Sigmoid colon (tissue), 7 donors: ENCODE data around the gene NPTX1. TPM values are rescaled to one million over a fixed set of nuclear protein-coding genes. Genes with fewer than 3 reads are reported as not detected.

Experiments
- DNase-seq: peaks from one replicate; pipeline ENCODE4 v3.0.0-alpha.2; 2019
- H3K27ac ChIP-seq, 4 donors: fragments of 200-600 bp; sonication (generic); one replicate each; pipeline ENCODE4 v1.5.1; 2016 to 2019; ENCODE audit warnings: mild to moderate bottlenecking in 1 of 4
- H3K27me3 ChIP-seq, 3 donors: fragments of 200-600 bp; sonication (generic); one replicate each; pipeline ENCODE4 v1.5.1; 2019; ENCODE audit warnings: mild to moderate bottlenecking in 1 of 3
- H3K36me3 ChIP-seq, 4 donors: fragments of 200-600 bp; sonication (generic); one replicate each; pipeline ENCODE4 v1.5.1; 2016 to 2019
- H3K4me1 ChIP-seq, 4 donors: fragments of 200-600 bp; sonication (generic); one replicate each; pipeline ENCODE4 v1.5.1; 2017 to 2019
- H3K4me3 ChIP-seq, 4 donors: fragments of 200-600 bp; sonication (generic); one replicate each; pipeline ENCODE4 v1.5.1; 2017 to 2019; ENCODE audit warnings: mild to moderate bottlenecking in 2 of 4, moderate library complexity in 1 of 4
- H3K9me3 ChIP-seq, 4 donors: fragments of 200-600 bp in 3 of 4; sonication (generic) in 3 of 4; one replicate each; pipeline versions ENCODE4 v1.5.1 to v1.6.1; 2013 to 2019
- EP300 ChIP-seq, 4 donors: sonication (generic); formaldehyde crosslinking; IDR thresholded peaks; one replicate each; pipeline ENCODE4 v1.6.1; 2017; ENCODE audit warnings: antibody characterized with exemption in 4 of 4
- POLR2A ChIP-seq, 2 donors: fragments of 450-650 bp; IDR thresholded peaks; one replicate each; pipeline ENCODE4 v1.6.1; 2016; ENCODE audit warnings: antibody characterized with exemption in 2 of 2, mild to moderate bottlenecking in 2 of 2, moderate library complexity in 2 of 2
- POLR2AphosphoS5 ChIP-seq, 4 donors: sonication (generic); formaldehyde crosslinking; IDR thresholded peaks; one replicate each; pipeline ENCODE4 v1.6.1; 2017; ENCODE audit warnings: antibody characterized with exemption in 4 of 4
- WGBS, 2 donors: extraction: QIAGEN DNeasy Blood & Tissue Kit; methylation state at CpG; one replicate each; pipeline ENCODE4 v1.1.7; 2013; 5-methylcytosine and 5-hydroxymethylcytosine counted together
- intact Hi-C: fragments of 100-400 bp; cut with DNase I; formaldehyde crosslinking; loops from one replicate; pipeline ENCODE4 v1.15.1; 2023
- polyA plus RNA-seq, 3 donors: library from polyadenylated mRNA; stranded (reverse); fragments of 200-250 nt; gene quantifications; one replicate each; pipeline ENCODE4 v1.2.3, GENCODE V29; 2013
- total RNA-seq, 4 donors: library from RNA; depleted of rRNA; stranded (reverse); fragments of >200 nt; gene quantifications; one replicate each; pipeline ENCODE4 v1.1.0, GENCODE V29; 2016
- TF ChIP-seq, protein P1 (sequence below), 4 experiments: fragments of 450-650 bp in 3 of 4; fragments of 200-600 bp in 1 of 4; IDR thresholded peaks; one replicate each; pipeline ENCODE4 v1.5.1; 2016 to 2019; ENCODE audit warnings: antibody characterized with exemption in 4 of 4, mild to moderate bottlenecking in 3 of 4, moderate library complexity in 2 of 4
- donor health status: healthy with polysubstance abuse.
- donor health status: Bipolar disorder and iron deficiency.
- donor health status: healthy.

Gene NPTX1
- total and polyA plus RNA-seq, 7 donors: 0.60 to 67.3 (median 36.9) TPM

GRCh38 chr17:80468242-80468641 is 8.2 kb downstream of the NPTX1 start:
- 13 to 21% methylated on average over 16 of the region's 16 CpGs for WGBS, 2 donors
- intact Hi-C loops: no loop called here
- TF ChIP-seq POLR2AphosphoS5 (IDR thresholded peaks at IDR 0.05) (no peak), POLR2A (IDR thresholded peaks at IDR 0.05) (no peak), EP300 (IDR thresholded peaks at IDR 0.05) (no peak)
- TF ChIP-seq, protein P1, sequence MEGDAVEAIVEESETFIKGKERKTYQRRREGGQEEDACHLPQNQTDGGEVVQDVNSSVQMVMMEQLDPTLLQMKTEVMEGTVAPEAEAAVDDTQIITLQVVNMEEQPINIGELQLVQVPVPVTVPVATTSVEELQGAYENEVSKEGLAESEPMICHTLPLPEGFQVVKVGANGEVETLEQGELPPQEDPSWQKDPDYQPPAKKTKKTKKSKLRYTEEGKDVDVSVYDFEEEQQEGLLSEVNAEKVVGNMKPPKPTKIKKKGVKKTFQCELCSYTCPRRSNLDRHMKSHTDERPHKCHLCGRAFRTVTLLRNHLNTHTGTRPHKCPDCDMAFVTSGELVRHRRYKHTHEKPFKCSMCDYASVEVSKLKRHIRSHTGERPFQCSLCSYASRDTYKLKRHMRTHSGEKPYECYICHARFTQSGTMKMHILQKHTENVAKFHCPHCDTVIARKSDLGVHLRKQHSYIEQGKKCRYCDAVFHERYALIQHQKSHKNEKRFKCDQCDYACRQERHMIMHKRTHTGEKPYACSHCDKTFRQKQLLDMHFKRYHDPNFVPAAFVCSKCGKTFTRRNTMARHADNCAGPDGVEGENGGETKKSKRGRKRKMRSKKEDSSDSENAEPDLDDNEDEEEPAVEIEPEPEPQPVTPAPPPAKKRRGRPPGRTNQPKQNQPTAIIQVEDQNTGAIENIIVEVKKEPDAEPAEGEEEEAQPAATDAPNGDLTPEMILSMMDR (IDR thresholded peaks at IDR 0.05): no peak
- no peaks in the 10 kb centered on the region for H3K27me3 ChIP-seq
- H3K36me3 ChIP-seq: peaks cover 0 to 55% (median 0%) of the 10 kb centered on the region in 4 donors
- H3K27ac ChIP-seq: no peak overlapping the region
- peaks cover 0 to 3% (median 0%) of the 10 kb centered on the region in 4 donors for H3K4me1 ChIP-seq
- no peaks in the 10 kb centered on the region for H3K9me3 ChIP-seq
- DNase-seq: no peak
- H3K4me3 ChIP-seq: no peak overlapping the region

DNA sequence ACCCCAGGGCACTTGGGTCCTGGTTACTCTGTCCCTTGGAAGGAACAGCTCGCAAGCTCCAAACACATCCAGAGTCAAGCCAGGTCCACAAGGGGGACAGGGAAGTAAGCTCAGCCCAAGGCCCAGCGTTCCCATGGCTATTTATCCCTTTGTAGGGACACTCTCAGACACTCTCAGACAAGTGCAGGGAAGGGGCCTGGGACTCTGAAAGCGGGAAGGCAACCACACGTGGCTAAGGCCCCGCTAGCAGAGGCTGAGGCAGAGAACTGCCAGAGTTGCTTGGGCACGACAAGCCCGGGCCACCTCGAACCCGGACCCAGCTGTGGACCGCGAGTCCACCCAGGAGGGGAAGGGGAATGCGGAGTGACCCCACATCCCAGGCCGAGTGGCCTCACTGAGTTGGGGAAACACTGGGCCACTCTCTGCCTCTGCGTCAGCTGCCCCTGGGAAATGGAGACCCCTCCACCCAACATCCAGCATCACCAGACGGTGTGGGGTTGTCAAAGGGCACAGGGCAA is 10.2 kb downstream of the NPTX1 start:
- Histone ChIP-seq H3K27ac (no peak overlapping the region), H3K36me3 (peaks cover 0 to 35% (median 0%) of the 10 kb centered on the region in 4 donors), H3K27me3 (no peaks in the 10 kb centered on the region), H3K4me3 (no peak overlapping the region), H3K9me3 (no peaks in the 10 kb centered on the region), H3K4me1 (peaks cover 0 to 15% (median 9%) of the 10 kb centered on the region in 4 donors)
- TF ChIP-seq POLR2AphosphoS5 (IDR thresholded peaks at IDR 0.05) (no peak), EP300 (IDR thresholded peaks at IDR 0.05) (no peak), POLR2A (IDR thresholded peaks at IDR 0.05) (no peak)
- TF ChIP-seq, protein P1 (IDR thresholded peaks at IDR 0.05): no peak
- WGBS, 2 donors: 79 to 80% methylated on average over 15 of the region's 15 CpGs
- intact Hi-C loops: no loop called here
- no peak for DNase-seq

DNA sequence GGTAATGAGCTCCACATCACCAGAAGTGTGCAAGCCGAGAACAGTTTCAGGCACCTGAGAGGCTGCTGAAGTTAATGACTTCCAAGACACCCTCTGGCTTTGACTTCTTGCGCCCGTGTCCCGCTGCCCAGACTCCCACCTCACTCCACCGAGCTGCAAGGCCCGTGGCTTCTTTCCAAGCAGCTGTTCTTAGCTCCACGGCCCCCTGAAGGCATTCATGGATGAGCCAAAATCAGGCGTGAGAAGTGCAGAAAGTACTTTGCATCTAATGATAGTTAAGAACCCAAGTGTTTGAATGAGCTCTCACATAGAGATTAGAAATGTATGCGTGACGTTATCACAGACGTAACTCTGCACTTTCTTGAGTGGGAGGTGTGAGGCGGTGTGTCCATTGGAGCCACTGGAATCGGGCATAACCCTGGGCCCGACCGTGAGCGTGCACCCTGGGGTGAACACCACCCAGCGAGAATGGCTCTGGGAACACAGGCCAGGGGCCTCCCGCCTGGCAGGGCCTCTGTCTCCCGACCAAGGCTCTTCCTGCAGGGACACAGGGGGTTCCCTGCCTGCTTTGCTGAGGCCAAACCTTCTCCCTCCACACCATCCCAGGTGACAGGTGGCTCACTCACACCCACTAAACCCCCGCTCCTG is 11.0 kb downstream of the NPTX1 start:
- Histone ChIP-seq H3K27ac (no peak overlapping the region), H3K9me3 (no peaks in the 10 kb centered on the region), H3K4me1 (peaks cover 0 to 23% (median 15%) of the 10 kb centered on the region in 4 donors), H3K4me3 (no peak overlapping the region), H3K27me3 (no peaks in the 10 kb centered on the region), H3K36me3 (peaks cover 0 to 27% (median 0%) of the 10 kb centered on the region in 4 donors)
- TF ChIP-seq POLR2A (IDR thresholded peaks at IDR 0.05) (no peak), POLR2AphosphoS5 (IDR thresholded peaks at IDR 0.05) (no peak), EP300 (IDR thresholded peaks at IDR 0.05) (no peak)
- TF ChIP-seq, protein P1 (IDR thresholded peaks at IDR 0.05): no peak
- WGBS, 2 donors: 81% methylated on average over 20 of the region's 20 CpGs
- no peak for DNase-seq
- intact Hi-C loops: no loop called here

- intact Hi-C loops: no loop called here
- TF ChIP-seq, protein P1 (IDR thresholded peaks at IDR 0.05): no peak
- TF ChIP-seq POLR2A (IDR thresholded peaks at IDR 0.05) (no peak), POLR2AphosphoS5 (IDR thresholded peaks at IDR 0.05) (no peak), EP300 (IDR thresholded peaks at IDR 0.05) (no peak)
- H3K27me3 ChIP-seq: no peaks in the 10 kb centered on the region
- peaks cover 0 to 33% (median 25%) of the 10 kb centered on the region in 4 donors for H3K4me1 ChIP-seq
- no peak overlapping the region for H3K4me3 ChIP-seq
- 77 to 79% methylated on average over 8 of the region's 8 CpGs for WGBS, 2 donors
- no peak for DNase-seq
- H3K27ac ChIP-seq: no peak overlapping the region
- H3K36me3 ChIP-seq: peaks cover 0 to 17% (median 0%) of the 10 kb centered on the region in 4 donors
- H3K9me3 ChIP-seq: no peaks in the 10 kb centered on the region
Observed at GRCh38 chr17:80464486-80464885, 11.9 kb downstream of the NPTX1 start.
